ENCODE data around the gene FSCN2.

DNA sequence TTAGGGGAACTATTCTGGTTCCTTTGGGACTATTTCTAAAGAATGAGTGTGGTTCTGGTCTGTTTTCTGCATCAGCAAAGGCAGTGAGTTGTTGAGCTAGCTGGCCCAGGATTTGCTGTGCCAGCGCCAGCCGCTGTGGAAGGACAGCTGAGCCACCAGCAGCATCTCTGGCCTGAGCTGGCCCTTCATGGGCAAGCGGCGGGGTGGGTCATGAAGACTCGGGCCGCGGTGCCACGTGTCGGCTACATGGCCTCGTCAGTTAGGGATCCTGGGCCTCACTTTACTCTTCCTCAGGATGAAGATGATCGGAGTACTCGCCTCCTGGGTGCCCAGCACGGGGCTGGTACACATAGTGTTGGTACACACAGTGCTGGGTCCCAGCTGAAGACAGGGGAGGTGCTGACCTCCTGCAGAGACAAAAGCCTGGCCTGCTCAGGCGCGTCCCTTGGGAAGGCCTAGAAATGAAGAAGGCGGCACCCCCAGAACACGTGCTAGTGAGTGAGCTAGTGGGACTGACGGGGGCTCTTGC is 41.9 kb downstream of the FSCN2 start:
- TF ChIP-seq TSHZ2 (CRISPR knock-in tag; IDR thresholded peaks at IDR 0.05) = no peak
- TF ChIP-seq OSR1 (CRISPR knock-in tag; IDR thresholded peaks at IDR 0.05) = no peak
- TF ChIP-seq TCF4 (CRISPR knock-in tag; IDR thresholded peaks at IDR 0.05; ENCODE audit: borderline replicate concordance) = no peak
- TF ChIP-seq PATZ1 (CRISPR knock-in tag; IDR thresholded peaks at IDR 0.05; ENCODE audit: borderline replicate concordance) = no peak
- no peak for TF ChIP-seq TOX (CRISPR knock-in tag; IDR thresholded peaks at IDR 0.05; ENCODE audit: borderline replicate concordance)
- no peak for TF ChIP-seq ZFP30 (CRISPR knock-in tag; IDR thresholded peaks at IDR 0.05)
- TF ChIP-seq PPARA (CRISPR knock-in tag; IDR thresholded peaks at IDR 0.05; ENCODE audit: borderline replicate concordance) = no peak
- TF ChIP-seq RARB (CRISPR knock-in tag; IDR thresholded peaks at IDR 0.05) = no peak
- TF ChIP-seq ZNF8 (CRISPR knock-in tag; IDR thresholded peaks at IDR 0.05) = no peak
